ENCODE measurements around the gene SPATS1. TPM values are rescaled to one million over a fixed set of nuclear protein-coding genes. Genes with fewer than 3 reads are reported as not detected.

SPATS1 gene
- total RNA-seq, 3 donors from 2014 or later = not detected

Other genes starting within 250 kb of the SPATS1 start
- 10 to 100 TPM; 51.0 to 87.9 (median 56.6) TPM for gene MRPL14, start 215.2 kb upstream of the SPATS1 start, total RNA-seq
- gene TMEM63B, start 215.1 kb upstream of the SPATS1 start, total RNA-seq = 10 to 100 TPM; 17.4 to 22.6 (median 17.5) TPM
- under 1 TPM in 1 of 3 donors, not detected in 2; 0.68 TPM for gene CAPN11, start 183.8 kb upstream of the SPATS1 start, total RNA-seq
- gene MYMX, start 125.7 kb upstream of the SPATS1 start, total RNA-seq = not detected
- 100 to 1,000 TPM; 165 to 199 (median 181) TPM for gene SLC29A1, start 119.1 kb upstream of the SPATS1 start, total RNA-seq
- gene HSP90AB1, start 95.5 kb upstream of the SPATS1 start, total RNA-seq = 1,000 to 10,000 TPM; 3,050 to 3,190 (median 3,088) TPM
- 10 to 100 TPM; 35.0 to 42.5 (median 40.8) TPM for gene SLC35B2, start 85.1 kb upstream of the SPATS1 start, total RNA-seq
- gene NFKBIE, start 77.1 kb upstream of the SPATS1 start, total RNA-seq = 10 to 100 TPM; 30.0 to 36.4 (median 33.1) TPM
- gene TMEM151B, start 72.2 kb upstream of the SPATS1 start, total RNA-seq = under 1 TPM in 2 of 3 donors, not detected in 1; 0.03 to 0.05 TPM
- gene AARS2, start 29.3 kb upstream of the SPATS1 start, total RNA-seq = 10 to 100 TPM; 29.4 to 31.5 (median 29.8) TPM
- 10 to 100 TPM; 23.5 to 24.5 (median 23.9) TPM for gene CDC5L, start 45.1 kb downstream of the SPATS1 start, total RNA-seq